Measurements from ENCODE around the gene MLPH. TPM values are rescaled to one million over a fixed set of nuclear protein-coding genes. Genes with fewer than 3 reads are reported as not detected.

Gene MLPH
- total and polyA plus RNA-seq, 2 of the 13 experiments (the other 11 are each of a cell fraction or from before 2014, with no cell fraction given): 0.12 TPM; not detected in 1

DNA sequence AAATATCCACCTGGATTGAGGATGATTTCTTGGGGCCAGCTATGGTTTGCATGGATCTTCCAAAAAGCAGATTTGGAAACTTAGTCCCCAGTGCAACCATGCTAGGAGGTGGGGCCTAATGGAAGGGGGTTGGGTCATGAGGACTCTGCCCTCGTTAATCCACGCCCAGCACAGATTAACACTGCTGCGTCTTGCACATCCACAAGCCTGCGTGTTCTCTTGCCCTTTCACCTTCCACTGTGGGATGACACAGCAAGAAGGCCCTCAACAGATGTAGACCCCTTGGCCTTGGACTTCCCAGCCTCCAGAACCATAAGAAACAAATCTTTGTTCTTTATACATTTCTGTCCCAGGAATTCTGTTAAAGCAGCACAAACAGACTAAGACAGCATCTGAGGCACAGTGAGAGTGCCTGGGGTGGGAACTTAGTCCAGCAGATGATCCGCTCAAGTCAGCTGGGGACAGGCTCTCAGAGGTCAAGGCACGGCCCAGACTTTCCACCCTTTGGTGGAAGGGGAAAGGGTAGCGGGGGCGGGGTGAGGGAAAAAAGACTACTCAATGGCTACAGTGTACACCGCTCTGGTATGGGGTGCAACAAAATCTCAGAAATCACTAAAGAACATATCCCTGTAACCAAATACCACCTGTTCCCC lies 101.1 kb downstream of the MLPH start (continued):
- TF ChIP-seq ZNF773 (CRISPR knock-in tag; IDR thresholded peaks at IDR 0.05; ENCODE audit: borderline replicate concordance) (no peak), ATF7-NPFF (CRISPR knock-in tag; IDR thresholded peaks at IDR 0.05; ENCODE audit: low read depth) (no peak), SIX1 (CRISPR knock-in tag; IDR thresholded peaks at IDR 0.05; ENCODE audit: borderline replicate concordance) (no peak), RFX5 (IDR thresholded peaks at IDR 0.05; ENCODE audit: low read depth, low read length) (no peak), HNRNPL (IDR thresholded peaks at IDR 0.05; ENCODE audit: low read depth, low read length) (no peak), MYC (CRISPR knock-in tag; IDR thresholded peaks at IDR 0.05; ENCODE audit: borderline replicate concordance) (0 out of 2 replicates have a peak, but pooled peaks have one; percentile 21), IRF2 (CRISPR knock-in tag; IDR thresholded peaks at IDR 0.05) (no peak), ZNF749 (CRISPR knock-in tag; IDR thresholded peaks at IDR 0.05; ENCODE audit: borderline replicate concordance) (no peak), LCORL (IDR thresholded peaks at IDR 0.05) (no peak), LCORL (CRISPR knock-in tag; IDR thresholded peaks at IDR 0.05) (no peak), NCOA2 (CRISPR knock-in tag; IDR thresholded peaks at IDR 0.05) (no peak), ZNF782 (CRISPR knock-in tag; IDR thresholded peaks at IDR 0.05; ENCODE audit: borderline replicate concordance) (0 out of 2 replicates have a peak, but pooled peaks have one; percentile 27), ASH2L (IDR thresholded peaks at IDR 0.05; ENCODE audit: insufficient read length, low read depth, low read length) (no peak), ZNF253 (CRISPR knock-in tag; IDR thresholded peaks at IDR 0.05; ENCODE audit: borderline replicate concordance) (no peak), ZNF160 (CRISPR knock-in tag; IDR thresholded peaks at IDR 0.05) (no peak), ZBTB8A (CRISPR knock-in tag; IDR thresholded peaks at IDR 0.05; ENCODE audit: borderline replicate concordance, low read depth) (no peak), THAP11 (CRISPR knock-in tag; IDR thresholded peaks at IDR 0.05) (no peak)
- TF ChIP-seq, protein P1, sequence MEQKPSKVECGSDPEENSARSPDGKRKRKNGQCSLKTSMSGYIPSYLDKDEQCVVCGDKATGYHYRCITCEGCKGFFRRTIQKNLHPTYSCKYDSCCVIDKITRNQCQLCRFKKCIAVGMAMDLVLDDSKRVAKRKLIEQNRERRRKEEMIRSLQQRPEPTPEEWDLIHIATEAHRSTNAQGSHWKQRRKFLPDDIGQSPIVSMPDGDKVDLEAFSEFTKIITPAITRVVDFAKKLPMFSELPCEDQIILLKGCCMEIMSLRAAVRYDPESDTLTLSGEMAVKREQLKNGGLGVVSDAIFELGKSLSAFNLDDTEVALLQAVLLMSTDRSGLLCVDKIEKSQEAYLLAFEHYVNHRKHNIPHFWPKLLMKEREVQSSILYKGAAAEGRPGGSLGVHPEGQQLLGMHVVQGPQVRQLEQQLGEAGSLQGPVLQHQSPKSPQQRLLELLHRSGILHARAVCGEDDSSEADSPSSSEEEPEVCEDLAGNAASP (CRISPR knock-in tag; IDR thresholded peaks at IDR 0.05; ENCODE audit: borderline replicate concordance): peak; percentile 65; the same call in 1 of the 2 replicates
- TF ChIP-seq, protein P2, sequence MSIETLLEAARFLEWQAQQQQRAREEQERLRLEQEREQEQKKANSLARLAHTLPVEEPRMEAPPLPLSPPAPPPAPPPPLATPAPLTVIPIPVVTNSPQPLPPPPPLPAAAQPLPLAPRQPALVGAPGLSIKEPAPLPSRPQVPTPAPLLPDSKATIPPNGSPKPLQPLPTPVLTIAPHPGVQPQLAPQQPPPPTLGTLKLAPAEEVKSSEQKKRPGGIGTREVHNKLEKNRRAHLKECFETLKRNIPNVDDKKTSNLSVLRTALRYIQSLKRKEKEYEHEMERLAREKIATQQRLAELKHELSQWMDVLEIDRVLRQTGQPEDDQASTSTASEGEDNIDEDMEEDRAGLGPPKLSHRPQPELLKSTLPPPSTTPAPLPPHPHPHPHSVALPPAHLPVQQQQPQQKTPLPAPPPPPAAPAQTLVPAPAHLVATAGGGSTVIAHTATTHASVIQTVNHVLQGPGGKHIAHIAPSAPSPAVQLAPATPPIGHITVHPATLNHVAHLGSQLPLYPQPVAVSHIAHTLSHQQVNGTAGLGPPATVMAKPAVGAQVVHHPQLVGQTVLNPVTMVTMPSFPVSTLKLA (IDR thresholded peaks at IDR 0.05): no peak
- TF ChIP-seq, protein P3, sequence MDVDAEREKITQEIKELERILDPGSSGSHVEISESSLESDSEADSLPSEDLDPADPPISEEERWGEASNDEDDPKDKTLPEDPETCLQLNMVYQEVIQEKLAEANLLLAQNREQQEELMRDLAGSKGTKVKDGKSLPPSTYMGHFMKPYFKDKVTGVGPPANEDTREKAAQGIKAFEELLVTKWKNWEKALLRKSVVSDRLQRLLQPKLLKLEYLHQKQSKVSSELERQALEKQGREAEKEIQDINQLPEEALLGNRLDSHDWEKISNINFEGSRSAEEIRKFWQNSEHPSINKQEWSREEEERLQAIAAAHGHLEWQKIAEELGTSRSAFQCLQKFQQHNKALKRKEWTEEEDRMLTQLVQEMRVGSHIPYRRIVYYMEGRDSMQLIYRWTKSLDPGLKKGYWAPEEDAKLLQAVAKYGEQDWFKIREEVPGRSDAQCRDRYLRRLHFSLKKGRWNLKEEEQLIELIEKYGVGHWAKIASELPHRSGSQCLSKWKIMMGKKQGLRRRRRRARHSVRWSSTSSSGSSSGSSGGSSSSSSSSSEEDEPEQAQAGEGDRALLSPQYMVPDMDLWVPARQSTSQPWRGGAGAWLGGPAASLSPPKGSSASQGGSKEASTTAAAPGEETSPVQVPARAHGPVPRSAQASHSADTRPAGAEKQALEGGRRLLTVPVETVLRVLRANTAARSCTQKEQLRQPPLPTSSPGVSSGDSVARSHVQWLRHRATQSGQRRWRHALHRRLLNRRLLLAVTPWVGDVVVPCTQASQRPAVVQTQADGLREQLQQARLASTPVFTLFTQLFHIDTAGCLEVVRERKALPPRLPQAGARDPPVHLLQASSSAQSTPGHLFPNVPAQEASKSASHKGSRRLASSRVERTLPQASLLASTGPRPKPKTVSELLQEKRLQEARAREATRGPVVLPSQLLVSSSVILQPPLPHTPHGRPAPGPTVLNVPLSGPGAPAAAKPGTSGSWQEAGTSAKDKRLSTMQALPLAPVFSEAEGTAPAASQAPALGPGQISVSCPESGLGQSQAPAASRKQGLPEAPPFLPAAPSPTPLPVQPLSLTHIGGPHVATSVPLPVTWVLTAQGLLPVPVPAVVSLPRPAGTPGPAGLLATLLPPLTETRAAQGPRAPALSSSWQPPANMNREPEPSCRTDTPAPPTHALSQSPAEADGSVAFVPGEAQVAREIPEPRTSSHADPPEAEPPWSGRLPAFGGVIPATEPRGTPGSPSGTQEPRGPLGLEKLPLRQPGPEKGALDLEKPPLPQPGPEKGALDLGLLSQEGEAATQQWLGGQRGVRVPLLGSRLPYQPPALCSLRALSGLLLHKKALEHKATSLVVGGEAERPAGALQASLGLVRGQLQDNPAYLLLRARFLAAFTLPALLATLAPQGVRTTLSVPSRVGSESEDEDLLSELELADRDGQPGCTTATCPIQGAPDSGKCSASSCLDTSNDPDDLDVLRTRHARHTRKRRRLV (CRISPR knock-in tag; IDR thresholded peaks at IDR 0.05): no peak
- TF ChIP-seq, protein P4, sequence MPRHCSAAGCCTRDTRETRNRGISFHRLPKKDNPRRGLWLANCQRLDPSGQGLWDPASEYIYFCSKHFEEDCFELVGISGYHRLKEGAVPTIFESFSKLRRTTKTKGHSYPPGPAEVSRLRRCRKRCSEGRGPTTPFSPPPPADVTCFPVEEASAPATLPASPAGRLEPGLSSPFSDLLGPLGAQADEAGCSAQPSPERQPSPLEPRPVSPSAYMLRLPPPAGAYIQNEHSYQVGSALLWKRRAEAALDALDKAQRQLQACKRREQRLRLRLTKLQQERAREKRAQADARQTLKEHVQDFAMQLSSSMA (CRISPR knock-in tag; IDR thresholded peaks at IDR 0.05): no peak
- TF ChIP-seq, protein P5, sequence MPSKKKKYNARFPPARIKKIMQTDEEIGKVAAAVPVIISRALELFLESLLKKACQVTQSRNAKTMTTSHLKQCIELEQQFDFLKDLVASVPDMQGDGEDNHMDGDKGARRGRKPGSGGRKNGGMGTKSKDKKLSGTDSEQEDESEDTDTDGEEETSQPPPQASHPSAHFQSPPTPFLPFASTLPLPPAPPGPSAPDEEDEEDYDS (CRISPR knock-in tag; IDR thresholded peaks at IDR 0.05): no peak
